ENCODE data around the gene FAM3A.
A peak's percentile ranks its signal among the peaks of the same experiment; 100 is the strongest.
"Not testable (repeated sequence)": the region's sequence is repeated elsewhere in the genome, so short reads cannot be mapped to it uniquely, and the experiment has no call there.

The FAM3A gene

DNA sequence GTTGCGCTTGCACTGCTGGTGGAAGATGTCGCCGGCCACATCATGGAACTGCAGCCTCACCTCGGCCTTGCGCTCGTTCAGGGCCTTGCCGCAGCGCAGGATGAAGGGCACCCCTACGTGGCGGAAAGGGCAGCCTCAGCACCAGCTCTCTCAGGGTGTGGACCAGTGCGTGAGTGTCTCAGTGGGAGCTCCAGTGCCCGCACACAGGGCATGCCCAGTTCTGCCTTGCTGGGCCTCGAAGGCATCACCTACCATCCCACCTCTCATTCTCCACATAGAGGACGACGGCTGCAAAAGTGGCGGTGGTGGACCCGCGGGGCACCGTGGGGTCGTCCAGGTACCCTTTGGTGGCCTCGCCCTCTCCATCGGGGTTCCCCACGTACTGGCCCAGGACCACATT is 16.7 kb upstream of the FAM3A start:
- DNase-seq: no peak

DNA sequence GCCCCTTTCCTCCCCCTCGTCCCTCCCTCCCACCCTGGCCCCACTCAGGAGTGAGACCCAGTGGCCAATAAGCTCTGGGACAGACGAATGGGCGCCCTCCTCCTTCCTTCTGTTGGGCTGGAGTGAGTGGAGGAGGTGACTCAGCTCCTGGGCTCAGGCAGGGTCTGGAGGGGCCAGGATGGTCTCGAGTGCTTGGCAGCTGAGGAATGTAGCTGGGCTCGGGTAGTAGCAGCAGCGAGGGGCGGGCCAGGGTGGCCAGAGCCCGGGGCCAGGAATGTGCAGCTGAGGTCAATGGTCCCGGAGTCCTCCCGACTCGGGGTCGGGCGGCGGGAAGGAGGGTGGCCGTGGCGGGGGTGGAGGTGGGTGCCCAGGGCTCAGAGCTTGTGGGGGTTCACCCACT is 15.6 kb upstream of the FAM3A start:
- DNase-seq: no peak

DNA sequence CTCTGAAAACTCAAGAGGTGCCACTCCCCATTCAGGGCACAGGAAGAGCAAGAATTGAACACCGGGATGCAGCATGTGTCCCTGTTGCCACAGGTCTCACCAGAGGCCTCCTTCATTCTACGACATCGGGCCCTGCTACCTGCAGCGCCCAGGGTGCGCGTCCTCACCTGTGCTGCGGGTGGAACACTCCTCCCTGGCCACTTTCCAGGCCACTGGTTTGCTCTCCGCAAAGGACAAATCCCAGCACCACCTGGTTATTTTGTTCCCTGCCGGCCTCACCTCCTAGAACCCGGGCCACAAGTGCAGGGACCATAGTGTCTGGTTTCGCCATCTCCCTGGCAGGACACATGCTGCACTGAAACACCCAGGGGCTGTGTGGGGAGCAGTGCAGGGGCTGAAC is 14.3 kb upstream of the FAM3A start:
- no peak for DNase-seq

DNA sequence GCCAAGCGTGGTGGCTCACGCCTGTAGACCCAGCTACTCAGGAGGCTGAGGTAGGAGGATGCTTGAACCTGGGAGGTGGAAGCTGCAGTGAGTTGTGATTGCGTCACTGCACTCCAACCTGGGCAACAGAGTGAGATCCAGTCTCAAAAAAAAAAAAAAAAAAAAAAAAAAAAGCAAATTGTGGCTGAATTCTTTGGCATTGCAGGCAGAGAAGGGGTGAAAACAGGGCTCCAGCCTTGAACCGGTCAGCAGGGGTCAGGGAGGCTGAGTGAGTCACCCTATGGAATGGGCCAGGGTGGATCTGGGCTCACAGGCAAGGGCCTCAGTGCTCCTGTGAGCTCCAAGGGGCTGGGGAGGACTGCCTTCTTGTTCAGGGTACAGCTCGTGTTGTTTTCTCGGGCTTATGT is 13.2 kb upstream of the FAM3A start:
- no peak for DNase-seq

DNA sequence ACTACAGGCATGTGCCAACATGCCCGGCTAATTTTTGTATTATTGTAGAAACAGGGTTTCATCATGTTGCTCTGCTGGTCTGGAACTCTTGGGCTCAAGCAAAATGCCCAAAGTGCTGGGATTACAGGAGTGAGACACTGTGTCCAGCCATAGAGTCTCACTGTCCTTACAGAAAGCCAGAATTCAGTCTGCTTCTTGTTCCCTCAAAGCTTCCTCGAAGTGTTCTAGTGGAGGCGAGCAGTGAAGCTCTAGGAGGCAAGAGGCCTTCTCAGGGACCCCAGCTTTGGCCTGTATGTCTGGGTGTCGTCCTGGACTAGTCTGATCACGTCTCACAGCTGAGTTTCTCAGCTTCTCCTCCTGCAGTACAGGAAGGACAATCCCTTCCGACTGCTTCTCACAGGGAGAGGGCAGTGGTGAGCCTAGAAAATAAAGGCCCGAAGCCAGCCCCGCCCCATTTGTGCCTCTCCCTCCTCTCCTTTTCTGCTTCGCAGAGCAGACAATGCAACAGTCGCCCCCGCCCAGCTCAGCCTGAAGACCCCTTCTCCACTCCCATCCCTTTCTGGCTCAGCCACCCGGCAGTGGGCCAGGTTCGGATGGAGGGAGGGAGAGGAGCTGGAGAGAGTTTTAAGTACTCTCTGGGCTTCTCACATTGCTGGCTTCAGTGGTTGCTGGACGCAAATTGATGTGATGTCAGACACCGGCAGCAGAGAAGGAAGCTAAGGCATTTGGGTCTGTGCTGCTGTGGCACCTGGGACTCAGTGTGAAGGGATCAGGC is 11.1 kb upstream of the FAM3A start:
- DNase-seq: peak; percentile 58

DNA sequence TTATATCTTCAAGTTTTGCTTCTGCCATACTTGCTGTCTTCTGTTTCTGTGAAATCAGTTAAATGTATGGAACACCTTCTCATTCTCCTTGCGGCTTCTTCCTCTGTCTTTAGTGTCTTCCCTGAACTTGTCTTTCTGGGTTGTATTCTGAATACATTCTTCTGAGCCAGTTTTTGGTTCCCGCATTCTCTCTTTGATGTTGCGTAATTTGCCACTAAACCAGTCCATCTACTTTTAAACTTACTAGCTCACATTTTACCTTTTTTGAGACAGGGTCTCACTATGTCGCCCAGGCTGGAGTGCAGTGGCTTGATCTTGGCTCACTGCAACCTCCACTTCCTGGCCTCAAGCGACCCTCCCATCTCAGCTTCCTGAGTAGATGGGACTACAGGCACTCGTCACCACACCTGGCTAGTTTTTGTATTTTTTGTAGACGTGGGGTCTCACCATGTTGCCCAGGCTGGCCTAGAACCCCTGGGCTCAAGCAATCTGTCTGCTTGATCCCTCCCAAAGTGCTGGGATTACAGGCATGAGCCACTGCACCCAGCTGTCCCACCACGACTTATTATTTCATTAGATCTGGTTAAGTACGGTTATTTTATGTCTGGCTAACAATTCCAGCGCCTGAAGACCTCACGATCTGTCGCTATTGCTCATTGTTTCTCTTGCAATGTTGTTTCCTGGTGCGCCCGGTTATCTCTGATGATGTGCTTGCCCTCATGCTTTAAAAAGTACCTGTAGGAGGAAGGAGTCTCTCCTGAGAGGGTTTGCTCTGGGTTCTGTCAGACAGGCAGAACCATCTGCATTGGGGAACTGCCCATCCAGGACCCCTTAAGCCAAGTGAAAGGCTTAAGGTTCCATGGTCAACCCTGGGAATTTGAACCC is 9.8 kb upstream of the FAM3A start:
- no peak for DNase-seq

DNA sequence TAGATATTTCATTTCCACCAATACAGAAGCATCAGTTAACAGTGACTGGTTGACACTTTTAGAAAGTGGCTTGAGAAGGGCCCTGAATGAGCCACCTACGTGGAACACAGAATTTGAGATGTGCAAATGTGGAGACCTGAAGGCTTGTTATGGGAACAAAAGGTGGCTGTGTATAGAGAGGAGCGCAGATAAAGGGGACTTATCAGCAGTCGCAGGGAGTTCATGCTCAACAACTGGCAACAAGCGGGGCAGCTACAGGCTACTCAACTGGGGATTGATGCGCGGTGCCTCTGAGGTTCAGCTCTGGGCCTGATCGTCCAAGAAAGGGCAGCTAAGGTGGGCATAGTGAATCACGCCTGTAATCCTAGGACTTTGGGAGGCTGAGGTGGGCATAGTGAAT is 3.4 kb upstream of the FAM3A start:
- DNase-seq: no peak

DNA sequence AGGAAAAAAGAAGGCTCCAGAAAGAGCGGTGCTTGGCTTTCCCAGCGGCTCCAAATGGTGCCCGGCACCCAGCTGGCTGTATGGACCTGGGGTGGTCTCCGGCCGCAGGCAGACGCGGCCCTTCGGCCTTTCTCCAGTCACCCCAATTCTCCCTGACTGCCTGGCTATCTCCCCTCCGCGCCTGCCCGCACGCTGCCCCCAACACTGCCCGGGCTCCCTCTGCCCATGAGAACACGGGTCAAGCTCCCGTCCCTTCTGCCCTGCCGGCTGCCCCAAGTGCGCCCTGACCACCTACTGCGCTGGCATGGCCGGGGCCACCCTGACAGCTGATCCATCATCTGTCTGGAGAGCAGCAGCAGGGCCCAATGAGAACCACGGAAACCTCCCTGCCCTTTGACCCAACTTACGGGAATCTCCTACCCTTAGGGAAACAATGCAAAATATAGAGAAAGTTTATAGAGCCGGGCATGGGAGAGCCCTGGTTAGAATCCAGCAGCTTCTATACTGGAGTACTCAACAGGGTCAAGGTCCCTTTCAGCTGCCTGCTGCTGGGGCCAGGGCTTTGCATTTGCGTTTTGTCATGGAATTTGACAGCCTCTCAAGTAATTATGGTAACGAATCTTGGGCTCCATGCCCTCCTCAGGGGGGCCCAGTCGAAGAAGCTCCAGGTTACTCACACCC is 1.2 kb upstream of the FAM3A start:
- DNase-seq: no peak

DNA sequence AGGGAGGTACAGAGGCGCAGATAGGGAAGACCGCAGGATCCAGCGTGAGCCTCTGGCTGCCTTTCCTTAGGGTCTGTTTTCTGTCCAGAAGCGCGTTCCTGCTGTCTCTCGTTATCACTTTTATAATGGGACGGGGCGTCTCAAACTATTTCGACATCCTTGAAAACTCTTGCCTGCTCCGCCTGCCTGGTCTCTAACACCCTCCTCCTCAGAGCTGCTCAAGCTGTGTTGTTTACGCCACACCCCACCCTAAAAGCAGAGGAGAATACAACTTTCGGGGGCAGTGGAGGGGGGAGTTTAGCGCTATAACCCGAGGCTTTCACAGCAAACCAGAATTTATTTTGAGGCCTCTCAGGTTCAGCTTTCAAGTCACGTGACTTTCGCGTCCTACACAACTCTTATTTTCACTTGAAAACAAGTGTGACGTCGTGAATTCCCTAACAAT is 646 bp upstream of the FAM3A start:
- no peak for DNase-seq

DNA sequence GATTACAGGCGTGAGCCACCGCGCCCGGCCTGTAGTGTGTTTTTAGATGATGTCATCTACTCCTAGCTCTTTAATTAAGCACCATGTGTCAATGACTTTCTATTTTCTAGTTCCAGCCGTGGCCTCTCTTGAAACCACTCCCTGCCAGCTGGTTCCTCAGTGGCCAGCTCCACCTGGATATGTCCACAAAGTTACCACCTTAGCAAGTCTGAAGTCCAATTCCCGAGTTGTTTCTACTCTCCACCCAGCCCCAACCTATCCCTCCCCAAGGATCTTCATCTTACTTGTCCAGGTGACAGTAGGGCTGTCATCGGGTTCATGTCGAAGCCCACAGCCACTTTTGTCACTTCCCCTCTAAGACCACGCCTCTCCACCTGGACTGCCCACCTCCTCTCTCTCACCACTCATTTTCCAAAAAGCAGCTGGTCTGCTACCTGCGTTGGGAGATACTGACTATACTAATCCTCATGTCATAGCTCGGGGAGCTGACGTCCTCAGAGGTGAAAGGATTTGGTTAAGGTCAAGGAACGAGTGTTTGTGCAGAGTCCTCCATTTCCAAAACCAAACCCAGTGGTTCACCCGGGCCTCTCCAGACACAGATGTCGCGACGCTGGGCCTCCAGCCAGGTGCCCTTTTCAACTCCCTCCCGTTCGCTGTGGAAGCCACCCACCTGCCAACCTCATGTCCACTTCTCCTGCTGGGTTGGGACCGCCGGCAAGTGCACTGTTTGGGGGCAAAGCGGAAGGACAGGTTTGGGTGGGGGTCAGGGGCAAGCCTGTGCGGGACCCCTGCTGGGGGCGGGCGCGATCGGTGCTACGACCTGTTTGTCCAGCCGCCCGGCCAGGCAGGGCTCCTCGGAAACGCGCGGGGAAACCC is 704 bp downstream of the FAM3A start:
- peak; percentile 35 for DNase-seq

DNA sequence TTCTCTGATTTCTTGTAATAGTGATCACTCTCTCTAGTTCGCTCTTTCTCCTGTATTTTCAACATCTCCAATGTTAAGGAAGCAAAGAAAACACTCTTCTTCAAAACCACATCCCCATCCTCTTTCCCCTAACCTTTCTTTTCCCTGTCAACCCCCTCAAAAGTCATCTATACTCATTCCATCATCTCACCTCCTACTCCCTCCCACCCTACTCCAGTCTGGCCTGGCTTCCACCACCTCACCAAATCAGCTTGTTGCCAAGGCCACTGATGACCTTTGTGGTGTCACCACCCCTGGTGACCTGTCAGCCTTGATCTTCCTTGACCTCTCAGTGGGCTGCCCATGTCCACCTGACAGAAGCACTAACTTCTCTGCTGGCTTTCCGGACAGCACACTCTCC is 2.3 kb downstream of the FAM3A start:
- DNase-seq: no peak

DNA sequence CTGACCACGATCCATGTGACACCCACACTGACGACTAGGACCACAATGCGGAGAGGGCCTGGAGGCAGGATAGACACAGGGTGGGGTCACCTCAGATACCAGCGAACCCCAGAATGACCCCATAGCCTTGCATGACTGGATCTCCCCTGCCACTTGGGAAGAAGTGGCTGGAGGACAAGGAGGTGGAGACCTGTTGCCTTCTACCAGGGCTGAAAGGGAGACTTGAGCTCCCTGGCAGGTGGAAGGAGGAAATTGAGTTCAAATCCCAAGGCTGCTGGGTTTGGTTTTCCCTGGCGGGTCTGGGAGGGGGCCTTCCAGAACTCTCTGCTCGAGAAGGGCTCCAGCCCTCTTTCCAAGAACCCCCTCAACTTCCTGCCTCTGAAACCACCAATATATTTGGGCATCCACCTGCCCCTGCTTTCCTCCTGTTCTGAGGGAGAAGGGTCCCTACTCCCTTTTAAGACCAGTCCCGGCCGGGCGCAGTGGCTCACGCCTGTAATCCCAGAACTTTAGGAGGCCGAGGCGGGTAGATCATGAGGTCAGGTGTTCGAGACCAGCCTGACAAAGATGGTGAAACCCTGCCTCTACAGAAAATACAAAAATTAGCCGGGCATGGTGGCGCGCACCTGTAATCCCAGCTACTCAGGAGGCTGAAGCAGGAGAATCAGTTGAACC is 3.0 kb downstream of the FAM3A start:
- DNase-seq: no peak

DNA sequence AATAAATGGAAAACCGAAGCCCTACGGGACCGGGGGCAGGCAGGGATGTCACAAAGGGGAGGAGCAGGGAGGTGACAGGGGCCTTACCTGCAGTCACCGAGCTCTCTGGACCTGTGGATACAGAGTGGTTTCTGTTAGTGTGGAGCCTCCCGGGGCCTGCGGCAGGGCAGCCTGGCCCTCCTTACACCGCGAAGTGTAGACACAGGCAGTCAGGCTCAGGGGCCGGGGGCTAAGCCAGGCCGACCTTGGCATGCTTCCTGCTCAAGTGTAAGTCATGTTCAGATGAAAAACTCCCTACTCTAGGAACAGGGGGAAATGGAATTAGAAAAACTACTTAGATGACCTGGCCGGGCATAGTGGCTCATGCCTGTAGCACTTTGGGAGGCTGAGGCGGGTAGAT is 4.3 kb downstream of the FAM3A start:
- DNase-seq: no peak

DNA sequence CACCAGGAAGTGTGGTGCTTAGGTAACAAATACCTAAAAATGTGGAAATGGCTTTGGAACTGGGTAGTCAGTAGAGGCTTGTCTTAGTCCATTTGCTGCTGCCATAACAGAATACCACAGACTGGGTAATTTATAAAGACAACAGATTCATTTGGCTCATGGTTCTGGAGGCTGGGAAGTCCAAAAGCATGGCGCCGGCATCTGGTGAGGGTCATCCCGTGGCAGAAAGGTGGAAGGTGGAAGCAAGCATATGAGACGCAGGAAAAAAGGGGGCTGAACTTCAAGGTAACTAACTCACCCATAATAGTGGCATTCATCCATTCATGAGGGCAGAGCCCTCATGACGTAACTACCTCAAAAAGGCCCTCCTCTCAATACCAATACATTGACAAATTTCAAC is 6.6 kb downstream of the FAM3A start:
- DNase-seq: no peak

DNA sequence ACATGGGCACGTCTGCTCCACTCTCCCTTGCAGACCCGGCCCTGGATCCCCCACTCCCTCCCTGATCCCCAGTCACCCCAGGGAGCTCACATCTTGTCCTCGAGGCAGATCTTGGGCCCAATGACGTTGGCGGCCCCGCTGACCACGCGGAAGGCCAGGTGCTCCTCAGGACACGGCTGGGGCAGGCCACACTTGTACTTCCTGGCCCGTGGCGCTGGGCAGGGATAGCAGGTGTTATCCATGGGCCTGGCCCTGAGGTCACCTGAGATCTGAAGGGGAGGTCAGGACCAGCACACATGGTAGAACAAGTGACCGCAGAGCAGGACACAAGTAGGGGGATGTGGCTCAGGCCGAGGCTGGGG is 7.7 kb downstream of the FAM3A start:
- DNase-seq: no peak

DNA sequence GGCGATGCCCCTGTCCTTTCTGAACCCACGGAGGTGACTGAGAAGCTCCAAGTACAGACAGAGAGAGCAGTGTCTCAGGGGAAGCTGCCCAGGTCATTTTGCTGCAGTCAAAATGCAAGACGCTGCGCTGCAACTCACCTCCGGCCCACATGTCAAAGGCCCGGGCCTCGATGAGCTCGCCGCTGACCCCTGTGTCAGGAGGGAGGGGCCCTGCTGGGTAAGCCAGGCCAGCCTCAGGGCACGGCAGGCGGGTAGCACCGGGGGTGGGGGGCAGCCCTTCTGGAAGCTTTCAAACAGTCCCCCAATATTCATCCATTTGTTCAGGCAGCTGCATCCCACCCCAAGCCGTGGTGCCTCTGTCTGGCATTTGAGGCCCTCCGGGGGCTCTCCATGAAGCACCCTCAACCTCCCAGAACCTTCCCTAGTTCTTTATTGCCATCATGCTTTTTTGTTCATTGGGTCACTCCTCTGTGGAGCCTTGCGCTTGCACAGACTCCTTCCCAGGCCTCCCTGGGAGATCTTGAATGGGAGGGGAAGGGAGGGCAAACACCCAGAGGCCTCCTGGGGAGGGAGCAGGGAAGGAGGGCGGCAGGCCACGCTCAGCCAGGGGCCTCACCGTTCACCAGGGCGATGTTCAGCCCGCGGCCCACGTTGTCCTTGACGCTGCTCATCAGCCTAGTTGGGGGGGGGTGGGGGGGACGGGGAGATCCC is 8.2 kb downstream of the FAM3A start:
- no peak for DNase-seq

DNA sequence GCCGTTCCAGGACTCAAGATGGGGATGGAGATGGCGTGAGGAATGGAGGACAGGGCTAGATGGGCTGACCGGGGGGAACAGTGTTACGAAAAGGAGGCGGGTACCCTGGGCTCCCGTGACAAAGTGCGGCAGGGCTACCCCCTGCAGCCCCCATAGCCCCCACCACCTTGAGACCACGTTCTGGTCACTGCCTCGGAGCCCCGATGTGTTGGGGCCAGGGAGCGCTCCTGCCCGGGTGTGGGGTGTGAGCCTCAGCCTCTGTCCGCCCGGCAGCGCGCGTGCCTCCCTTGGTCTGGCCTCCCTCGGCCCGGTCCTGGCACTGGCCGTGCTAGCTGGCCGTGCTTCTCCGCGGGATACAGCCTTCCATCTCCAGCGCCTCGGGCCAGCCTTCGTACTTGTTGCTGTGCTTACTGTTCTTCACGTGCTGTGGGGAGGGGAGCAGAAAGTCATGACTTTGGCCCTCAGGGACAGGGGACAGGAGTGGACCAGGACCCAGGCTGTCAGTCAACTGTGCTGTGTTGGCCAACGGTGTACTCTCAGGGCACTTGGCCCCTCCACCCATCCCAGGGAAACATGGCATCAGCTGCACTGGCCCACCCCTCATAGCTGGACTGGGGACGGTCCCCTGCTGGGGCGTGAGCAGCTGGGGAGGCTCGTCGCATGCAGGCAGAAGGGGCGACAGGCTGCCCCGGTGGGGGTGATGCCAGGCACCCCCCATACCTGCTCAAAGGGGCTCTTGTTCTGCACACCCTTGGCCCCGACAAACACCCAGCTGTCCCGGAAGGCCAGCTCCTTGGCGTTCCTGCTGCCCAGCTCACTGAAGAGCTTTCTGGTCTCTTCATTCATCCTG is 9.3 kb downstream of the FAM3A start:
- no peak for DNase-seq

DNA sequence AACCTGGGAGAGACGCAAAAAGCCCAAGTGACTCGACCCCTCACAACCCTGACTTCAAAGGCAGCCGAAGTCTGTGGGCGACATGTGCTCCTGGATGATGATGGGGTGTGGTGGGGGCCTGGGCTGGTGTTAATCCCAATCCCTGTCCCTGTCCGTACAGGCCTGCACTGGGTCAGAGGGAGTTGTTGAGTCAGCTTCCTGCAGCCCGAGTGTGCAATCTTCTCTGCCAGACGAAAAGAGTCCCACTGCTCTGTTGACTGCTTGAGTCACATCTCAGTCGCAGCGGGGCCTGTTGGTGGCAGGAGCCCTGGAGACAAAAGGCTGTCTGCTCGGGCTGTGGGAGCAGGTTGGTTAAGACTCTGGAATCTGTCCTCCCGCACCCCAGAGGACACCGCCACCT is 10.3 kb downstream of the FAM3A start:
- DNase-seq: no peak

DNA sequence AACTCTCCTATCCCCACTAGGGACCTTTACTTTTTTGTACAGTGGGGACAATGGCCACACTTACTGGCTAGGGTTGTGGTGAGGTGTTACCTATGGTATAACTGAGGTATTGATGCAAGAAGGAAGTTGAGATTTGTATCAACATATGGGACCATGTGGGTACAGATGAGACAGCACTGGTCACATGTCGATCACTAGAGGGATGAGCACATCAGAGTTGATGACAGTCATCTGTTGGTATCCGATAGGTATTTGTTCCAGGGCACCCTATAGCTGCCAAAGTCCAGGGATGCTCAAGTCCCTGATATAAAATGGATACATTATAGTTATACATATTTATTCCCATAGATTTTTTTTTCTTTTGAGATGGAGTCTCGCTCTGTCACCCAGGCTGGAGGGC is 13.0 kb downstream of the FAM3A start:
- DNase-seq: no peak

DNA sequence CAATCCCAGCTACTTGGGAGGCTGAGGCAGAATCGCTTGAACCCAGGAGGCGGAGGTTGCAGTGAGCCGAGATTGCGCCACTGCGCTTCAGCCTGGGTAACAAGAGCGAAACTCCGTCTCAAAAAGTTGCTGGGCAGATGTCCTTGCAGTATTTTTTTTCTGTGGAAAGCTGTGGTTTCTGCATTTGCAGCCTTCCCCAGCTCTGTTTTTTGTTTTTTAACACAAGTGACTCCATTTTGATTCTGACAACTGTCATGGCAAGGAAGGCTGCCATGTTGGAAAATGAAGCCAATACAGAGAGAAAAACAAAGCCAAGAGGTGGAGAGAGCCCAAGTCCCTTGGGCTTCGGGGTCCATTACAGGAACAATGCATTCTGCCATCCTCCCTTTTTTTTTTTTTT is 13.9 kb downstream of the FAM3A start:
- no peak for DNase-seq

DNA sequence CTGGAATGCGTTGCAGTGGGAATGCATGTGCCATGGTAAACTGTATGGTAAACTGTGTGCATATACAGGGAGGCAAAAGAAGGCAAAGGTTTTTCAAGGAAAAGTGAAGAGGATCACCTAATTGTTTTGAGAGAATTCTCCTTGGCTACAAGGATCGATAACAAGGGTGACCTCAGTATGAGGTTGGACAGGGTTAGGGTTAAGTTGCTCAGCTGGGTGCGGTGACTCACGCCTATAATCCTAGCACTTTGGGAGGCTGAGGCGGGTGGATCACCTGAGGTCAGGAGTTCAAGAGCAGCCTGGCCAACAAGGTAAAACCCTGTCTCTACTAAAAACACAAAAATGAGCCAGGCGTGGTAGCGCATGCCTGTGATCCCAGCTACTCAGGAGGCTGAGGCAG is 14.6 kb downstream of the FAM3A start:
- not testable (repeated sequence) for DNase-seq
